ENCODE measurements around the gene KLF18. TPM values are rescaled to one million over a fixed set of nuclear protein-coding genes. Genes with fewer than 3 reads are reported as not detected.

The KLF18 gene
- not detected in 2 replicates for total RNA-seq

GRCh38 chr1:44141531-44141930 is at the start of gene KLF18:
Gene KLF18 (minus strand): TSS chr1:44141631. CDS start chr1:44141631, 0 bp downstream.

GRCh38 chr1:44118682-44119081 is 22.7 kb downstream of the KLF18 start, which contains the start of gene KLF17:
Gene KLF17 (plus strand): TSS chr1:44118821. CDS start chr1:44118908, 87 bp downstream.

Small RNA genes within 50 kb of the gene (small RNA-seq; reads per million reads assigned to genes)
- gene AL035417.1 (not detected), gene OOSP1P1 (not detected), gene RF00019 (not detected), gene RN7SL479P (not detected)

Other genes with a start within 250 kb of the KLF18 start
- gene ARTN, start 207.8 kb downstream of the KLF18 start, total RNA-seq: 1.9 and 2.1 TPM in 2 replicates
- gene IPO13, start 194.7 kb downstream of the KLF18 start, total RNA-seq: 26.4 and 28.3 TPM in 2 replicates
- 22.5 and 24.2 TPM in 2 replicates for gene DPH2, start 171.6 kb downstream of the KLF18 start, total RNA-seq
- gene ATP6V0B, start 166.7 kb downstream of the KLF18 start, total RNA-seq: 55.5 and 62.8 TPM in 2 replicates
- 131 and 139 TPM in 2 replicates for gene B4GALT2, start 162.4 kb downstream of the KLF18 start, total RNA-seq
- gene CCDC24, start 150.0 kb downstream of the KLF18 start, total RNA-seq: 3.0 and 3.1 TPM in 2 replicates
- 16.0 and 17.8 TPM in 2 replicates for gene SLC6A9, start 110.2 kb downstream of the KLF18 start, total RNA-seq
- gene KLF17, start 22.8 kb downstream of the KLF18 start, total RNA-seq: 0.16 TPM in 1 of 2 replicates, not detected in the other
- 22.2 and 27.7 TPM in 2 replicates for gene DMAP1, start 71.8 kb upstream of the KLF18 start, total RNA-seq
- gene ERI3, start 213.6 kb upstream of the KLF18 start, total RNA-seq: 61.2 and 61.3 TPM in 2 replicates